PC-3 (cell line): ENCODE data around the gene IP6K3.

Experiments
- EZH2 ChIP-seq: fragments of 300-600 bp; sonication (generic); IDR thresholded peaks from one replicate; pipeline ENCODE4 v1.6.1; 2017; ENCODE audit warnings: antibody characterized with exemption, mild to moderate bottlenecking, low read length; ENCODE audit not compliant: unreplicated experiment
- EZH2phosphoT487 ChIP-seq: fragments of 300-600 bp; sonication (generic); IDR thresholded peaks from 2 replicates; pipeline ENCODE4 v1.6.1; 2018; ENCODE audit warnings: mild to moderate bottlenecking, antibody characterized with exemption, low read length, borderline replicate concordance
- TF ChIP-seq, protein P1 (sequence below): fragments of 300-600 bp; sonication (generic); conservative IDR thresholded peaks from 2 replicates; pipeline ENCODE4 v1.5.1; 2017; ENCODE audit warnings: antibody characterized with exemption, low read depth, mild to moderate bottlenecking, low read length

DNA sequence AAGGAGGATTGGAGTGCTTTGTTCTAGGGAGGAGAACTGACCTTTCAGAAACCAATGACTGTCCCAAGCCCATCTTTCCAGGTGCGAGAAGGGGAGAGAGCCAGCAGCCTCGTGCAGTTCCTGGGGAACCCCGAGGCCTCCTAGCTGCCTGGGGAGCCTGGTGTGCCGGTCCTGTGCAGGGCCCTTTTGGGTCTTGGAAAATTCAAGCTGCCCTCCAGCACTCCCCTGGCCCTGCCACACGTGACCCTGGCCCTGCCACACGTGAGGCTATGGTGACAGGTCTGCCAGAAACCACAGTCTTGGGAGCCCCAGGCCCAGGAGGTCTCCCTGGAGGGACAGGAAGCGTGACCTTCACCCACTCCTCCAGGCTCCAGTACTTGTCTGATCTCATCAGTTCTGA is 15.7 kb downstream of the IP6K3 start:
- TF ChIP-seq, protein P1, sequence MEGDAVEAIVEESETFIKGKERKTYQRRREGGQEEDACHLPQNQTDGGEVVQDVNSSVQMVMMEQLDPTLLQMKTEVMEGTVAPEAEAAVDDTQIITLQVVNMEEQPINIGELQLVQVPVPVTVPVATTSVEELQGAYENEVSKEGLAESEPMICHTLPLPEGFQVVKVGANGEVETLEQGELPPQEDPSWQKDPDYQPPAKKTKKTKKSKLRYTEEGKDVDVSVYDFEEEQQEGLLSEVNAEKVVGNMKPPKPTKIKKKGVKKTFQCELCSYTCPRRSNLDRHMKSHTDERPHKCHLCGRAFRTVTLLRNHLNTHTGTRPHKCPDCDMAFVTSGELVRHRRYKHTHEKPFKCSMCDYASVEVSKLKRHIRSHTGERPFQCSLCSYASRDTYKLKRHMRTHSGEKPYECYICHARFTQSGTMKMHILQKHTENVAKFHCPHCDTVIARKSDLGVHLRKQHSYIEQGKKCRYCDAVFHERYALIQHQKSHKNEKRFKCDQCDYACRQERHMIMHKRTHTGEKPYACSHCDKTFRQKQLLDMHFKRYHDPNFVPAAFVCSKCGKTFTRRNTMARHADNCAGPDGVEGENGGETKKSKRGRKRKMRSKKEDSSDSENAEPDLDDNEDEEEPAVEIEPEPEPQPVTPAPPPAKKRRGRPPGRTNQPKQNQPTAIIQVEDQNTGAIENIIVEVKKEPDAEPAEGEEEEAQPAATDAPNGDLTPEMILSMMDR: no peak
- no peak for TF ChIP-seq EZH2phosphoT487
- no peak for TF ChIP-seq EZH2
